ENCODE data around the gene RARG. TPM values are rescaled to one million over a fixed set of nuclear protein-coding genes. Genes with fewer than 3 reads are reported as not detected.
A peak's percentile ranks its signal among the peaks of the same experiment; 100 is the strongest.
"Not testable (repeated sequence)": the region's sequence is repeated elsewhere in the genome, so short reads cannot be mapped to it uniquely, and the experiment has no call there.

RARG gene
- polyA plus RNA-seq, 1 experiment: 63.9 TPM

DNA sequence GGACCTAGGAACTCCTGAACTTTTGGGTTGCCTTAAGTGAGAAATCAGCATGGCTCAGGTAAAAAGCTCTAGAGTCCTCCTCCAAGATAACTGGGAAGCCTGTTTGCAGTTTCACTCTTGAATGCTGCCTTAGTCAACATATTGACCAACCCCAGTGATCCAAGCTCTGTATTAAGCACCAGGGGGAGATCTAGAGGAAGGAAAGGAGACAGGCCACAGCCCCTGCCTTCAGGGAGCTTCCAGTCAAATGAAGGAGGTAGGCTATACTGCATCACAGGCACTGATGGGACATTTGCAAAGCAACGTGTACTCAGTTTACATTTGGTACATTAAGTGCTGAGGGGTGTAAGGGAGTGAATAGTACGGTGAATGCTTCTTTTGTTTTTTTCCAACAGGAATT is 50.1 kb downstream of the RARG start:
- H3K36me3 ChIP-seq (ENCODE audit: control insufficient read depth, insufficient read depth, low read length): peaks cover 20% of the 10 kb centered on the region
- POLR2A ChIA-PET: no interaction called here
- CTCF ChIA-PET: interaction anchor here (1.3 to 3.7 kb wide), 6 partner anchors 9 to 117 kb away, joined by 3 to 17 read pairs (median 8); no protein-coding TSS in a partner anchor

GRCh38 chr12:53180931-53181645 is 50.9 kb downstream of the RARG start:
- TF ChIP-seq, protein P1, sequence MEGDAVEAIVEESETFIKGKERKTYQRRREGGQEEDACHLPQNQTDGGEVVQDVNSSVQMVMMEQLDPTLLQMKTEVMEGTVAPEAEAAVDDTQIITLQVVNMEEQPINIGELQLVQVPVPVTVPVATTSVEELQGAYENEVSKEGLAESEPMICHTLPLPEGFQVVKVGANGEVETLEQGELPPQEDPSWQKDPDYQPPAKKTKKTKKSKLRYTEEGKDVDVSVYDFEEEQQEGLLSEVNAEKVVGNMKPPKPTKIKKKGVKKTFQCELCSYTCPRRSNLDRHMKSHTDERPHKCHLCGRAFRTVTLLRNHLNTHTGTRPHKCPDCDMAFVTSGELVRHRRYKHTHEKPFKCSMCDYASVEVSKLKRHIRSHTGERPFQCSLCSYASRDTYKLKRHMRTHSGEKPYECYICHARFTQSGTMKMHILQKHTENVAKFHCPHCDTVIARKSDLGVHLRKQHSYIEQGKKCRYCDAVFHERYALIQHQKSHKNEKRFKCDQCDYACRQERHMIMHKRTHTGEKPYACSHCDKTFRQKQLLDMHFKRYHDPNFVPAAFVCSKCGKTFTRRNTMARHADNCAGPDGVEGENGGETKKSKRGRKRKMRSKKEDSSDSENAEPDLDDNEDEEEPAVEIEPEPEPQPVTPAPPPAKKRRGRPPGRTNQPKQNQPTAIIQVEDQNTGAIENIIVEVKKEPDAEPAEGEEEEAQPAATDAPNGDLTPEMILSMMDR (IDR thresholded peaks at IDR 0.05; ENCODE audit: insufficient read depth, low read depth, low read length): no peak
- POLR2A ChIA-PET: interaction anchor here (0.5 to 0.8 kb wide), 2 partner anchors 21 to 102 kb away, joined by 3 to 4 read pairs; partner anchors contain the start of gene SPRYD3
- no peaks in the 10 kb centered on the region for H3K27me3 ChIP-seq (ENCODE audit: control insufficient read depth, insufficient read depth, low read length)
- peak overlapping the region; percentile 86 for H3K4me3 ChIP-seq (ENCODE audit: low read depth, low read length)
- CTCF ChIA-PET: interaction anchor here (0.6 to 3.7 kb wide), 8 partner anchors 9 to 352 kb away, joined by 3 to 17 read pairs (median 6); no protein-coding TSS in a partner anchor
- H3K36me3 ChIP-seq (ENCODE audit: control insufficient read depth, insufficient read depth, low read length): peaks cover 16% of the 10 kb centered on the region
- DNase-seq (ENCODE audit: low read depth): no peak

More for the DNA sequence above, 50.1 kb downstream of the RARG start:
- H3K4me3 ChIP-seq (ENCODE audit: low read depth, low read length): peak overlapping the region; percentile 86
- DNase-seq (ENCODE audit: low read depth): no peak
- no peaks in the 10 kb centered on the region for H3K27me3 ChIP-seq (ENCODE audit: control insufficient read depth, insufficient read depth, low read length)
- TF ChIP-seq, protein P1 (IDR thresholded peaks at IDR 0.05; ENCODE audit: insufficient read depth, low read depth, low read length): no peak

DNA sequence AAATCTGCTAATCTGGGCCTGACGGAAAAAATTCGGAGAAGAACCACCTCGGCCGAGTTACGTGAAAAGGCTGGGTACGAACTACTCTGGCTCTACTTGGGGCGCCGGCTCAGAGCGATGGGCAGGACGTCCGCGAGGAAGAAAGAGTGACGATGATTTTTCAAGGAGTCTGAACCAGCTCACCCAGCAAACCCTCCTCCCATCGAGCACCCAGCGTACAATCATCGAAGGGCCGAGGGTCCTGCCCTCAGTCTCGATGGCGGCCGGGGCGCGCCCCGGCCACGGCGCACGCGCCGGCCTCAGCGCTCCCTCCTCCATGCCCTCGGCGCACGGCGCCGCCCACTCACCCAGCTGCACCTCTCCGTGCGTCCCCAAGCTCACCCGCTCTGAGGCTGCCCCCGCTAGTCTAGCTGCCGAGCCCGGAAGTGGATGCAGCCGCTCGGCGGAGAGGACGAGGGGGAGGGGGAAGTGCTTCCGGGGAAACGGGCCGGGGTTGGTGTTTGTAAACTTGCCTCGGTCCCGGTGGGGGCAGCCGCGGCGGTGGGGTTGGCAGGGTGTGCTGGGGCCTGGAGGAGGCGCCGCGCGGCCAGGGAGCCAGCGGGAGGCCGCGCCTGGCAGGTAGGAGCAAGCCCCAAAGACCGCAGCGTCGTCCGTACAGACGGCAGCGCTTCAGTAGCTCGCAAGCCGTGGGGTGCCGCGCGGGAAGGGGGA is 51.6 kb downstream of the RARG start, which contains the start of the genes CSAD and ZNF740:
Gene CSAD (minus strand): TSS at position 706 of the 711 bp plus-strand sequence. CDS start 7,455 bp downstream, outside the sequence.
Gene ZNF740 (plus strand): TSS at position 503 of the 711 bp plus-strand sequence. CDS start 1,262 bp downstream, outside the sequence.
- peak; percentile 83 for DNase-seq (ENCODE audit: low read depth)
- Histone ChIP-seq H3K27me3 (ENCODE audit: control insufficient read depth, insufficient read depth, low read length) (no peaks in the 10 kb centered on the region), H3K4me3 (ENCODE audit: low read depth, low read length) (peak within 1 kb of the TSS; percentile 86), H3K36me3 (ENCODE audit: control insufficient read depth, insufficient read depth, low read length) (peaks cover 12% of the 10 kb centered on the region)
- POLR2A ChIA-PET: interaction anchor here (0.5 to 0.8 kb wide), 2 partner anchors 21 to 101 kb away, joined by 3 to 4 read pairs; partner anchors contain the start of gene SPRYD3
- TF ChIP-seq, protein P1 (IDR thresholded peaks at IDR 0.05; ENCODE audit: insufficient read depth, low read depth, low read length): no peak
- CTCF ChIA-PET: interaction anchor here (0.6 to 3.7 kb wide), 8 partner anchors 9 to 353 kb away, joined by 3 to 17 read pairs (median 6); no protein-coding TSS in a partner anchor

DNA sequence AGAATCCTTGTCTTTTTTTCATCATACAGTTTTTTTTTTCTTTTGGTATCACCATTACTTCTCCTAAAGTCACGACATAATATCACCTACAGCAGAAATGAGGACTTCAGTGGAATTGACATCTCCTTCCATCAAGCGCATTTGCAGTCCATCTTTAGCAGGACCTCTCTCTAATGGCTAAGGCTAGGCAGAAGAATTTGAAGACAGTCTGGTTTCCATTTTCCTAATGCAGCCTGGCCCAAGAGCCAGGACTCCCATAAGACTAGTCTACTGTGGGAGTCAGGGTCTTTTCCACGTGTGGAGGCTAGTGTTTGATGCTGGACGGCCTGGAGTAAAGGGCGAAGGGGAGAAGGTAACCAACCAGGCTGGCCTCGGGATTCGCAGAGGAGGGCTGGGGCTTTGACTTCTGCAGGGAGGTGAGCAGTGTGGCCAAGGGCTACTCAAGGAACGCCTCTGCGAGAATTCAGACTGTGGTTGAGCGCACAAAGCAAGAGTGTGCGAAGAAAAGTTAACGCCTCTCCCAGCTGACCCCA is 52.3 kb downstream of the RARG start:
- Histone ChIP-seq H3K27me3 (ENCODE audit: control insufficient read depth, insufficient read depth, low read length) (no peaks in the 10 kb centered on the region), H3K4me3 (ENCODE audit: low read depth, low read length) (peak overlapping the region; percentile 86), H3K36me3 (ENCODE audit: control insufficient read depth, insufficient read depth, low read length) (peaks cover 6% of the 10 kb centered on the region)
- TF ChIP-seq, protein P1 (IDR thresholded peaks at IDR 0.05; ENCODE audit: insufficient read depth, low read depth, low read length): no peak
- CTCF ChIA-PET: interaction anchor here (0.6 to 3.7 kb wide), 7 partner anchors 8 to 133 kb away, joined by 3 to 17 read pairs (median 9); no protein-coding TSS in a partner anchor
- POLR2A ChIA-PET: interaction anchor here (0.8 kb wide), 1 partner anchor 100 kb away, joined by 4 read pairs; the partner anchor contains the start of gene SPRYD3
- DNase-seq (ENCODE audit: low read depth): no peak

- POLR2A ChIA-PET; H3K4me3 ChIP-seq (ENCODE audit: low read depth, low read length); H3K27me3 ChIP-seq (ENCODE audit: control insufficient read depth, insufficient read depth, low read length); H3K36me3 ChIP-seq (ENCODE audit: control insufficient read depth, insufficient read depth, low read length); DNase-seq (ENCODE audit: low read depth): not testable (repeated sequence)
- CTCF ChIA-PET: interaction anchor here (0.6 kb wide), 1 partner anchor 120 kb away, joined by 3 read pairs; the partner anchor contains the start of gene MYG1
These were observed 53.2 kb downstream of the RARG start for GRCh38 chr12:53178803-53179202.

DNA sequence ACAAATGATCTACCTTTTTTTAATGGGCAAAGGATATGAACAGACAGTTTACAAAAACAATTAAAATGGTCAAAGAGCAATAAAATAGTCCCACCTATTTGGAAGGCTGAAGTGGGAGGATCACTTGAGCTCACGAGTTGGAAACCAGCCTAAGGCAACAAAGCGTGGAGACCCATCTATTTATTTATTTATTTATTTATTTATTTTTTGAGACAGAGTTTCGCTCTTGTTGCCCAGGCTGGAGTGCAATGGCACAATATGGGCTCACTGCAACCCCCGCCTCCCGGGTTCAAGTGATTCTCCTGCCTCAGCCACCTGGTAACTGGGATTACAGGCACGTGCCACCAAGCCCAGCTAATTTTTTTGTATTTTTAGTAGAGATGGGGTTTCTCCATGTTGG is 54.6 kb downstream of the RARG start:
- H3K4me3 ChIP-seq (ENCODE audit: low read depth, low read length); H3K36me3 ChIP-seq (ENCODE audit: control insufficient read depth, insufficient read depth, low read length); DNase-seq (ENCODE audit: low read depth); H3K27me3 ChIP-seq (ENCODE audit: control insufficient read depth, insufficient read depth, low read length); POLR2A ChIA-PET: not testable (repeated sequence)
- CTCF ChIA-PET: interaction anchor here (0.7 to 8.2 kb wide), 3 partner anchors 17 to 112 kb away, joined by 3 to 69 read pairs (median 6); no protein-coding TSS in a partner anchor

Measured in BJ (cell line).